Transverse colon (tissue), 4 donors: ENCODE results near the gene CIC. TPM values are rescaled to one million over a fixed set of nuclear protein-coding genes. Genes with fewer than 3 reads are reported as not detected.

Experiments used
- DNase-seq: peaks from one replicate; pipeline ENCODE4 v3.0.0-alpha.2; 2019
- H3K27ac ChIP-seq, 4 donors: fragments of 200-600 bp; sonication (generic); 2 replicates each; pipeline ENCODE4 v1.5.1; 2016 to 2018; ENCODE audit warnings: inconsistent platforms in 4 of 4
- H3K27me3 ChIP-seq: fragments of 200-600 bp; sonication (generic); 2 replicates; pipeline ENCODE4 v1.5.1; 2017; ENCODE audit warnings: inconsistent platforms
- H3K36me3 ChIP-seq, 4 donors: fragments of 200-600 bp; sonication (generic); 2 replicates each; pipeline ENCODE4 v1.5.1; 2017 to 2019; ENCODE audit warnings: inconsistent platforms in 4 of 4
- H3K4me1 ChIP-seq, 4 donors: fragments of 200-600 bp; sonication (generic); 2 replicates each; pipeline ENCODE4 v1.5.1; 2017 to 2020; ENCODE audit warnings: inconsistent platforms in 4 of 4
- H3K4me3 ChIP-seq, 4 donors: fragments of 200-600 bp; sonication (generic); 1 replicate in 1 of 4; 2 replicates in 3 of 4; pipeline versions ENCODE4 v1.5.1 to v1.6.1; 2017 to 2019; ENCODE audit warnings: inconsistent platforms in 4 of 4
- H3K9me3 ChIP-seq, 2 donors: fragments of 200-600 bp; sonication (generic); 2 replicates each; pipeline ENCODE4 v1.5.1; 2017 to 2019; ENCODE audit warnings: inconsistent platforms in 2 of 2
- CTCF ChIP-seq, 5 experiments: fragments of 200-600 bp in 3 of 5; fragments of 450-650 bp in 2 of 5; sonication (generic) in 3 of 5; IDR thresholded peaks; 1 replicate in 2 of 5; 2 replicates in 3 of 5; pipeline ENCODE4 v1.5.1; 2016 to 2017; ENCODE audit warnings: antibody characterized with exemption in 5 of 5, inconsistent platforms in 3 of 5, mild to moderate bottlenecking in 2 of 5, moderate library complexity in 1 of 5
- EP300 ChIP-seq: sonication (generic); formaldehyde crosslinking; IDR thresholded peaks from one replicate; pipeline ENCODE4 v1.6.1; 2017; ENCODE audit warnings: antibody characterized with exemption, low read depth
- POLR2A ChIP-seq: fragments of 450-650 bp; IDR thresholded peaks from one replicate; pipeline ENCODE4 v1.6.1; 2016; ENCODE audit warnings: antibody characterized with exemption, mild to moderate bottlenecking, moderate library complexity
- POLR2AphosphoS5 ChIP-seq, 3 donors: sonication (generic); formaldehyde crosslinking; IDR thresholded peaks; one replicate each; pipeline ENCODE4 v1.6.1; 2016; ENCODE audit warnings: antibody characterized with exemption in 3 of 3
- WGBS, 2 donors: methylation state at CpG; one replicate each; pipeline ENCODE4 v1.1.5; 2018; ENCODE audit warnings: low coverage in 1 of 2; 5-methylcytosine and 5-hydroxymethylcytosine counted together
- in situ Hi-C, 4 donors: fragments of 200-750 bp; cut with MboI; loops; one replicate each; pipeline versions ENCODE4 v1.15.0 to v1.15.1; 2017; ENCODE audit warnings: low sequenced_read_pairs in 3 of 4, low pct_ligation_motif_present in 1 of 4, low pct_unique_long_range_greater_than_20kb in 1 of 4
- intact Hi-C: fragments of 100-400 bp; cut with DNase I; formaldehyde crosslinking; loops from one replicate; pipeline ENCODE4 v1.15.1; 2023; ENCODE audit warnings: low total_unique reads
- total RNA-seq, 4 donors: library from RNA; depleted of rRNA; stranded (reverse); fragments of >200 nt; gene quantifications; one replicate each; pipeline ENCODE4 v1.1.0, GENCODE V29; 2016

The CIC gene
- total RNA-seq, 4 donors from 2014 or later, result 35.1 to 96.5 (median 43.6) TPM

GRCh38 chr19:42343344-42344110, 74.5 kb downstream of the CIC start:
- Histone ChIP-seq H3K36me3 (peaks cover 0 to 7% (median 0%) of the 10 kb centered on the region in 4 donors), H3K4me1 (no peaks in the 10 kb centered on the region), H3K9me3 (no peaks in the 10 kb centered on the region), H3K4me3 (no peak overlapping the region), H3K27ac (no peak overlapping the region), H3K27me3 (no peaks in the 10 kb centered on the region)
- intact Hi-C loops (no loop called here), in situ Hi-C loops (no loop called here)
- 93% methylated on average over 17 of the region's 17 CpGs; no CpG with 5 or more reads in 1 of the 2 donors for WGBS, 2 donors
- no peak for TF ChIP-seq POLR2A
- no peak for DNase-seq

- WGBS, 2 donors, result 92 to 100% methylated on average over 3 to 18 of the region's 18 CpGs
- intact Hi-C loops, result no loop called here
- Histone ChIP-seq H3K27me3 (no peaks in the 10 kb centered on the region), H3K27ac (no peak overlapping the region), H3K4me3 (no peak overlapping the region), H3K4me1 (no peaks in the 10 kb centered on the region), H3K36me3 (peaks cover 0 to 7% (median 0%) of the 10 kb centered on the region in 4 donors), H3K9me3 (no peaks in the 10 kb centered on the region)
- in situ Hi-C loops, result no loop called here
- TF ChIP-seq POLR2AphosphoS5 (IDR thresholded peaks at IDR 0.05) (no peak), EP300 (no peak), CTCF (IDR thresholded peaks at IDR 0.05) (no peak), POLR2A (no peak)
- no peak for DNase-seq
Measured at GRCh38 chr19:42344336-42344893, 75.4 kb downstream of the CIC start.

Other genes with a start within 250 kb of the CIC start
- 10 to 100 TPM in 1 of 4 donors, 1 to 10 TPM in 3; 1.6 to 13.1 (median 3.6) TPM for gene GRIK5, start 199.0 kb upstream of the CIC start, total RNA-seq
- 10 to 100 TPM in 3 of 4 donors, 1 to 10 TPM in 1; 8.0 to 18.7 (median 16.5) TPM for gene ZNF574, start 193.1 kb upstream of the CIC start, total RNA-seq
- gene POU2F2, start 136.8 kb upstream of the CIC start, total RNA-seq, result 1 to 10 TPM in 3 of 4 donors, under 1 TPM in 1; 0.96 to 7.1 (median 3.4) TPM
- gene DEDD2, start 51.6 kb upstream of the CIC start, total RNA-seq, result 10 to 100 TPM; 52.2 to 90.8 (median 63.0) TPM
- gene ZNF526, start 48.9 kb upstream of the CIC start, total RNA-seq, result 10 to 100 TPM in 1 of 4 donors, 1 to 10 TPM in 3; 6.4 to 19.5 (median 6.8) TPM
- gene GSK3A, start 26.6 kb upstream of the CIC start, total RNA-seq, result 10 to 100 TPM; 10.7 to 46.4 (median 31.0) TPM
- 10 to 100 TPM; 20.9 to 67.3 (median 30.5) TPM for gene ERF, start 14.1 kb upstream of the CIC start, total RNA-seq
- under 1 TPM in 2 of 4 donors, not detected in 2; 0.41 to 0.79 TPM for gene PRR19, start 32.9 kb downstream of the CIC start, total RNA-seq
- 10 to 100 TPM in 3 of 4 donors, not detected in 1; 16.7 to 35.2 (median 24.4) TPM for gene PAFAH1B3, start 33.4 kb downstream of the CIC start, total RNA-seq
- gene TMEM145, start 44.1 kb downstream of the CIC start, total RNA-seq, result not detected
- 10 to 100 TPM; 15.3 to 40.4 (median 22.8) TPM for gene MEGF8, start 56.4 kb downstream of the CIC start, total RNA-seq
- gene CNFN, start 121.0 kb downstream of the CIC start, total RNA-seq, result 1 to 10 TPM in 1 of 4 donors, not detected in 3; 2.7 TPM
- 10 to 100 TPM in 3 of 4 donors, 1 to 10 TPM in 1; 7.1 to 60.2 (median 25.9) TPM for gene LIPE, start 158.1 kb downstream of the CIC start, total RNA-seq
- gene CXCL17, start 173.7 kb downstream of the CIC start, total RNA-seq, result not detected